ENCODE data around the gene USP20.

The USP20 gene

GRCh38 chr9:129904734-129905133 lies 69.5 kb downstream of the USP20 start:
- ATAC-seq = no peak
- TF ChIP-seq CSDC2 (CRISPR knock-in tag; IDR thresholded peaks at IDR 0.05) = no peak

GRCh38 chr9:129906298-129906697 lies 71.0 kb downstream of the USP20 start:
- ATAC-seq = no peak
- TF ChIP-seq CREB5 (CRISPR knock-in tag; IDR thresholded peaks at IDR 0.05; ENCODE audit: low read depth) (no peak), ZNF70 (CRISPR knock-in tag; IDR thresholded peaks at IDR 0.05) (no peak)

- ATAC-seq = no peak
- TF ChIP-seq ZNF565 (CRISPR knock-in tag; conservative IDR thresholded peaks at IDR 0.05; ENCODE audit: low read depth) (no peak), SNAI2 (CRISPR knock-in tag; IDR thresholded peaks at IDR 0.05) (no peak), ZC3H10 (CRISPR knock-in tag; IDR thresholded peaks at IDR 0.05) (no peak), RARB (CRISPR knock-in tag; IDR thresholded peaks at IDR 0.05) (no peak), ESRRG (CRISPR knock-in tag; IDR thresholded peaks at IDR 0.05) (no peak), ARNTL (CRISPR knock-in tag; IDR thresholded peaks at IDR 0.05; ENCODE audit: borderline replicate concordance, low read depth) (no peak), CREB5 (CRISPR knock-in tag; IDR thresholded peaks at IDR 0.05; ENCODE audit: low read depth) (no peak), BACH2 (CRISPR knock-in tag; IDR thresholded peaks at IDR 0.05; ENCODE audit: borderline replicate concordance) (no peak), ZFP30 (CRISPR knock-in tag; IDR thresholded peaks at IDR 0.05) (no peak), ZNF70 (CRISPR knock-in tag; IDR thresholded peaks at IDR 0.05) (no peak), ZFP3 (CRISPR knock-in tag; IDR thresholded peaks at IDR 0.05) (no peak), PPARA (CRISPR knock-in tag; IDR thresholded peaks at IDR 0.05; ENCODE audit: borderline replicate concordance) (no peak), GLIS3 (CRISPR knock-in tag; IDR thresholded peaks at IDR 0.05) (no peak), CSDC2 (CRISPR knock-in tag; IDR thresholded peaks at IDR 0.05) (no peak), CSRNP3 (CRISPR knock-in tag; IDR thresholded peaks at IDR 0.05) (no peak)
Observed at GRCh38 chr9:129907201-129907600, 71.9 kb downstream of the USP20 start.

- ATAC-seq = no peak
- TF ChIP-seq TCF4 (CRISPR knock-in tag; IDR thresholded peaks at IDR 0.05; ENCODE audit: borderline replicate concordance) (no peak), ZFP30 (CRISPR knock-in tag; IDR thresholded peaks at IDR 0.05) (no peak), ESRRG (CRISPR knock-in tag; IDR thresholded peaks at IDR 0.05) (no peak), BACH2 (CRISPR knock-in tag; IDR thresholded peaks at IDR 0.05; ENCODE audit: borderline replicate concordance) (no peak), ZFP3 (CRISPR knock-in tag; IDR thresholded peaks at IDR 0.05) (no peak), ISL1 (CRISPR knock-in tag; IDR thresholded peaks at IDR 0.05) (no peak), TSHZ2 (CRISPR knock-in tag; IDR thresholded peaks at IDR 0.05) (no peak), ZC3H10 (CRISPR knock-in tag; IDR thresholded peaks at IDR 0.05) (no peak), ZNF565 (CRISPR knock-in tag; conservative IDR thresholded peaks at IDR 0.05; ENCODE audit: low read depth) (no peak), CSDC2 (CRISPR knock-in tag; IDR thresholded peaks at IDR 0.05) (no peak), RARB (CRISPR knock-in tag; IDR thresholded peaks at IDR 0.05) (no peak), CSRNP3 (CRISPR knock-in tag; IDR thresholded peaks at IDR 0.05) (no peak), ZNF70 (CRISPR knock-in tag; IDR thresholded peaks at IDR 0.05) (no peak), CREB5 (CRISPR knock-in tag; IDR thresholded peaks at IDR 0.05; ENCODE audit: low read depth) (no peak), SNAI2 (CRISPR knock-in tag; IDR thresholded peaks at IDR 0.05) (no peak), ZNF8 (CRISPR knock-in tag; IDR thresholded peaks at IDR 0.05) (no peak), ARNTL (CRISPR knock-in tag; IDR thresholded peaks at IDR 0.05; ENCODE audit: borderline replicate concordance, low read depth) (no peak), PATZ1 (CRISPR knock-in tag; IDR thresholded peaks at IDR 0.05; ENCODE audit: borderline replicate concordance) (no peak)
Observed at GRCh38 chr9:129908906-129909305, 73.6 kb downstream of the USP20 start.
